ENCODE results near the gene PHTF1.
A peak's percentile ranks its signal among the peaks of the same experiment; 100 is the strongest.

The PHTF1 gene

DNA sequence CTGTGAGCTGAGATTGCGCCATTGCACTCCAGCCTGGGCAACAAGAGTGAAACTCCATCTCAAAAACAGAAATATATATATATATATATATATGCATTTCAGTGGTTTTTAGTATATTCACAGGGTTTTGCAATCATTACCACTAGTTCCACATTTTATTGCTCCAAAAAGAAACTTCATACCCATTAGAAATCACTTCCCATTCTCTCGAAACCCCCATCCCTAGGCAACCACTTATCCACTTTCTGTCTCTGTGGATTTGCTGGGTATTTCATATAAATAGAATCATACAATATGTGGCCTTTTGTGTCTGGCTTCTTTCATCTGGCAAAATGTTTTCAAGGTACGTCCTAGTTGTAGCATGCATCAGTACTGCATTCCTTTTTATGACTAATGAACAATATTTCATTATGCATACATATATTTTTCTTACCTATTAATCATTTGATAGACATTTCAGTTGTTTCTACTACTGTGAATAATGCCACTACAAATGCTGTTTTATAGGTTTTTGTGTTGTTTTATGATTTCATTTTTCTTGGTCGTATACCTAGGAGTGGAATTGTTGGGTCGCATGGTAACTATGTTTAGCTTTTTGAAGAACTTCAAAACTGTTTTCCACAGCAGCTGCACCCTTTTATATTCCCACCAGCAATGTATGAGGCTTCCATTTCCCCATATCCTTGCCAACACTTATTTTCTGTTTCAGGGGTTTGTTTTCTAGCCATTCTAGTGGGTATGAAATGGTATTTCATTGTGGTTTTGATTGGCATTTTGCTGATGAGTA is 95.9 kb downstream of the PHTF1 start:
- DNase-seq (ENCODE audit: low read depth): peak; percentile 36
- TF ChIP-seq, protein P1, sequence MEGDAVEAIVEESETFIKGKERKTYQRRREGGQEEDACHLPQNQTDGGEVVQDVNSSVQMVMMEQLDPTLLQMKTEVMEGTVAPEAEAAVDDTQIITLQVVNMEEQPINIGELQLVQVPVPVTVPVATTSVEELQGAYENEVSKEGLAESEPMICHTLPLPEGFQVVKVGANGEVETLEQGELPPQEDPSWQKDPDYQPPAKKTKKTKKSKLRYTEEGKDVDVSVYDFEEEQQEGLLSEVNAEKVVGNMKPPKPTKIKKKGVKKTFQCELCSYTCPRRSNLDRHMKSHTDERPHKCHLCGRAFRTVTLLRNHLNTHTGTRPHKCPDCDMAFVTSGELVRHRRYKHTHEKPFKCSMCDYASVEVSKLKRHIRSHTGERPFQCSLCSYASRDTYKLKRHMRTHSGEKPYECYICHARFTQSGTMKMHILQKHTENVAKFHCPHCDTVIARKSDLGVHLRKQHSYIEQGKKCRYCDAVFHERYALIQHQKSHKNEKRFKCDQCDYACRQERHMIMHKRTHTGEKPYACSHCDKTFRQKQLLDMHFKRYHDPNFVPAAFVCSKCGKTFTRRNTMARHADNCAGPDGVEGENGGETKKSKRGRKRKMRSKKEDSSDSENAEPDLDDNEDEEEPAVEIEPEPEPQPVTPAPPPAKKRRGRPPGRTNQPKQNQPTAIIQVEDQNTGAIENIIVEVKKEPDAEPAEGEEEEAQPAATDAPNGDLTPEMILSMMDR (IDR thresholded peaks at IDR 0.05; ENCODE audit: low read depth, low read length): no peak
- no peak for TF ChIP-seq MYC (IDR thresholded peaks at IDR 0.05; ENCODE audit: low read depth, low read length)
- no peak for TF ChIP-seq POLR2A (IDR thresholded peaks at IDR 0.05; ENCODE audit: extremely low read depth, insufficient read length)
- TF ChIP-seq, protein P2, sequence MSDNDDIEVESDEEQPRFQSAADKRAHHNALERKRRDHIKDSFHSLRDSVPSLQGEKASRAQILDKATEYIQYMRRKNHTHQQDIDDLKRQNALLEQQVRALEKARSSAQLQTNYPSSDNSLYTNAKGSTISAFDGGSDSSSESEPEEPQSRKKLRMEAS (IDR thresholded peaks at IDR 0.05; ENCODE audit: low read depth, low read length): no peak
- no peak overlapping the region for H3K4me3 ChIP-seq (ENCODE audit: low read depth, low read length)

DNA sequence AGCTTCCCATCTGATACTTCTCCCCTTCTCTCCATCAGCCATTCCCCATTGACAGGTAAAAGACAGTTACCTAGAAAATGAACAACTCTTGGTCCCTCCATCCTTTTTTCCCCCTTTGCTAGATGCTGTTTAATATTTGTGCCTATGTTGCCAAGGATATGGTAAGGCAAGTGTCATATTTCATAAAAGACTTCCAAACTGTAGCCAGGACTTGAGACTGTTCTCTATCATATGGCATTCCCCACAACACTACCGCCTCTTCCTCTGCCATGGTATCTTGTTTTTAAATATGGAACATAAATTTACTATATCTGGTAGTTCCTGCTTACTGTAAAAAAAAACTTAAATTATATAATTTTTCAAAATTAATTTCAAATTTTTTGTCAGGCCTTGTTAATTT is 97.2 kb downstream of the PHTF1 start:
- no peak overlapping the region for H3K4me3 ChIP-seq (ENCODE audit: low read depth, low read length)
- no peak for TF ChIP-seq MYC (IDR thresholded peaks at IDR 0.05; ENCODE audit: low read depth, low read length)
- TF ChIP-seq, protein P2 (IDR thresholded peaks at IDR 0.05; ENCODE audit: low read depth, low read length): no peak
- TF ChIP-seq, protein P1 (IDR thresholded peaks at IDR 0.05; ENCODE audit: low read depth, low read length): no peak
- no peak for TF ChIP-seq POLR2A (IDR thresholded peaks at IDR 0.05; ENCODE audit: extremely low read depth, insufficient read length)
- DNase-seq (ENCODE audit: low read depth): no peak

DNA sequence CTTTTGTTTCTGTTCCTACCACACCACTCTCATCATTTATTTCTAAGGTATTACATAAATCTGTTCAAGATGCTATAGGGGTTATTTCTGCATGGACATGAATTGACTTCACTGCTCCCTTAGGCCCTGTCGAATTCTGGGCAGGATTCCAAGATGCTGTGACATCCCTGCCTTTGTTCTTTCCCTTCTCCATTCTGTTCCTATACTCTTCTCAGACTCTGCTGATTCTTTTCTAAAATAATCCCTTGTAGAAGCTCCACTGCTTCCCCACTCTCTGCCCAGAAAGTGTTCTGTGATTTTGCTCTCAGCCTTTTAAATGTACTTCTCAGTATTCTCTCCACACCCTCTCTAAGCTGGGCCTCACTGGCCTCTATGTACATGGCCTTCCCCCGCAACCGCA is 99.2 kb downstream of the PHTF1 start:
- TF ChIP-seq, protein P1 (IDR thresholded peaks at IDR 0.05; ENCODE audit: low read depth, low read length): no peak
- TF ChIP-seq MYC (IDR thresholded peaks at IDR 0.05; ENCODE audit: low read depth, low read length): no peak
- TF ChIP-seq, protein P2 (IDR thresholded peaks at IDR 0.05; ENCODE audit: low read depth, low read length): no peak
- no peak for TF ChIP-seq POLR2A (IDR thresholded peaks at IDR 0.05; ENCODE audit: extremely low read depth, insufficient read length)
- H3K4me3 ChIP-seq (ENCODE audit: low read depth, low read length): no peak overlapping the region
- DNase-seq (ENCODE audit: low read depth): no peak

DNA sequence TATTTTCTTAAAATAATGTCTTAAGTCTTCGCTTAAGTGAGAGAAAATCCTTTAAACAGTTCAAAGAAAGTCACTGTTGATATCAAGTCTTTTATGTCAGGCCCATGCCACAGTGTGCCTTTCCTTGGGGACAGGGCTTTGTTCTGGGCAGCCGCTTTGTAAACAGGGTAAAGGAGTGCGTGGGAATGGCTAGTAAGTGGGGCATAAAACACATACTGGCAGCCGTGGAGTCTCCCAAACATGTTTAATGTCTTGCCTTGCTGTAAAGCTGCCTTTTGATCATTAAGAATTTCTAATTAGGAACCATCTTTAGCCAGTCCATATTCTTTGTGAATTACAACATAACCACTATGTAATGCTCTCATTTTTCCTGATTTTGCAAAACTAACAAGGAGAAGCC is 99.7 kb downstream of the PHTF1 start:
- TF ChIP-seq MYC (IDR thresholded peaks at IDR 0.05; ENCODE audit: low read depth, low read length) (no peak), POLR2A (IDR thresholded peaks at IDR 0.05; ENCODE audit: extremely low read depth, insufficient read length) (no peak)
- TF ChIP-seq, protein P2 (IDR thresholded peaks at IDR 0.05; ENCODE audit: low read depth, low read length): no peak
- TF ChIP-seq, protein P1 (IDR thresholded peaks at IDR 0.05; ENCODE audit: low read depth, low read length): no peak
- DNase-seq (ENCODE audit: low read depth): no peak
- H3K4me3 ChIP-seq (ENCODE audit: low read depth, low read length): no peak overlapping the region

DNA sequence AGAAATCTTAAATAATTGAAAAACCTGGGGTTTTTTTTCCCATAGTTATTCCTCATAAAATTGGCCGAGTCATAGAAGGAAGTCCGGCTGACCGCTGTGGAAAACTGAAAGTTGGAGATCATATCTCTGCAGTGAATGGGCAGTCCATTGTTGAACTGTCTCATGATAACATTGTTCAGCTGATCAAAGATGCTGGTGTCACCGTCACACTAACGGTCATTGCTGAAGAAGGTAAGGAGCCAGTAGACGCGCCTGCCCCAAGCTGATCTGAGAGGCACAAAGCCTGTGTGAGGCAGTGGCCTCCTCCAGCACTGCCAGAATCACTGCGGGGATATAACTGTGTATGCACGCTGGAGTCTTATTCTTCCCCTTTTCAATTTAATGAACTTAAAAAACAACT is 100.3 kb downstream of the PHTF1 start:
- TF ChIP-seq POLR2A (IDR thresholded peaks at IDR 0.05; ENCODE audit: extremely low read depth, insufficient read length) (no peak), MYC (IDR thresholded peaks at IDR 0.05; ENCODE audit: low read depth, low read length) (no peak)
- TF ChIP-seq, protein P2 (IDR thresholded peaks at IDR 0.05; ENCODE audit: low read depth, low read length): no peak
- TF ChIP-seq, protein P1 (IDR thresholded peaks at IDR 0.05; ENCODE audit: low read depth, low read length): no peak
- no peak for DNase-seq (ENCODE audit: low read depth)
- H3K4me3 ChIP-seq (ENCODE audit: low read depth, low read length): no peak overlapping the region

All from NB4 (cell line).